Uterus (tissue), 2 donors: Measurements from ENCODE around the gene SHISA5.

Experiments
- CTCF ChIP-seq, 4 experiments: fragments of 200-600 bp in 2 of 4; fragments of 450-650 bp in 2 of 4; sonication (generic) in 2 of 4; IDR thresholded peaks; one replicate each; pipeline ENCODE4 v1.5.1; 2016 to 2019; ENCODE audit warnings: antibody characterized with exemption in 4 of 4, mild to moderate bottlenecking in 2 of 4, moderate library complexity in 1 of 4
- POLR2A ChIP-seq, 2 donors: fragments of 450-650 bp; IDR thresholded peaks; one replicate each; pipeline ENCODE4 v1.6.1; 2016; ENCODE audit warnings: antibody characterized with exemption in 2 of 2, mild to moderate bottlenecking in 1 of 2, moderate library complexity in 1 of 2

- TF ChIP-seq POLR2A (IDR thresholded peaks at IDR 0.05) (no peak), CTCF (IDR thresholded peaks at IDR 0.05) (no peak)
Observed at GRCh38 chr3:48418140-48418539, 85.8 kb downstream of the SHISA5 start.
